Calu3 (cell line): ENCODE measurements around the gene DERL3. TPM values are rescaled to one million over a fixed set of nuclear protein-coding genes. Genes with fewer than 3 reads are reported as not detected.

ENCODE experiments used
- BruUV-seq: library from RNA; stranded (reverse); fragments of 400-500 nt; replicated peaks from 2 replicates; lab custom pipeline; 2021; lab: Mats Ljungman, UMichigan
- CTCF ChIA-PET: fragments of 300-600 bp; sonication (Branson Sonifier 250); formaldehyde crosslinking; loops from one replicate; lab custom pipeline; 2022; ENCODE audit warnings: antibody characterized with exemption; lab: Charles Lee
- DNase-seq: peaks from one replicate; pipeline ENCODE4 v3.0.0; 2022
- H3K27ac Mint-ChIP-seq: one replicate; pipeline ENCODE4 v1.8.0; 2022; ENCODE audit warnings: mixed read lengths; ENCODE audit not compliant: unreplicated experiment
- H3K27me3 Mint-ChIP-seq: one replicate; pipeline ENCODE4 v1.8.0; 2022; ENCODE audit warnings: mixed read lengths; ENCODE audit not compliant: unreplicated experiment
- H3K36me3 Mint-ChIP-seq: one replicate; pipeline ENCODE4 v1.8.0; 2022; ENCODE audit warnings: mild to moderate bottlenecking, moderate library complexity, mixed read lengths; ENCODE audit not compliant: insufficient read depth, unreplicated experiment
- H3K4me1 Mint-ChIP-seq: one replicate; pipeline ENCODE4 v1.8.0; 2022; ENCODE audit warnings: mild to moderate bottlenecking, low read depth, mixed read lengths; ENCODE audit not compliant: unreplicated experiment
- H3K4me3 Mint-ChIP-seq: one replicate; pipeline ENCODE4 v1.8.0; 2022; ENCODE audit warnings: mild to moderate bottlenecking, low read depth, moderate library complexity, mixed read lengths; ENCODE audit not compliant: unreplicated experiment
- H3K9me3 Mint-ChIP-seq: one replicate; pipeline ENCODE4 v1.8.0; 2022; ENCODE audit warnings: low read depth, mixed read lengths; ENCODE audit not compliant: unreplicated experiment
- CTCF ChIP-seq: fragments of 200-600 bp; IDR thresholded peaks from one replicate; pipeline ENCODE4 v1.8.0; 2022; ENCODE audit warnings: antibody characterized with exemption; ENCODE audit not compliant: unreplicated experiment
- intact Hi-C: fragments of 100-400 bp; cut with micrococcal nuclease; formaldehyde crosslinking; loops from one replicate; pipeline ENCODE4 v1.10.0; 2022; ENCODE audit not compliant: unreplicated experiment
- total RNA-seq: library from RNA; stranded (reverse); gene quantifications from 2 replicates; pipeline ENCODE4 v1.2.3, GENCODE V29; 2022

The DERL3 gene
- total RNA-seq, 1 experiment from 2014 or later, result 3.7 TPM

GRCh38 chr22:23818541-23818940 is 20.3 kb downstream of the DERL3 start:
- CTCF ChIA-PET, result interaction anchor here (0.6 kb wide), 1 partner anchor 80 kb away, joined by 3 read pairs; no protein-coding TSS in a partner anchor
- peaks cover 43% of the 10 kb centered on the region for H3K36me3 Mint-ChIP-seq
- H3K27ac Mint-ChIP-seq, result no peak overlapping the region

GRCh38 chr22:23817146-23817545 is 21.7 kb downstream of the DERL3 start:
- Mint-ChIP-seq H3K27ac (no peak overlapping the region), H3K9me3 (no peaks in the 10 kb centered on the region), H3K4me1 (no peaks in the 10 kb centered on the region), H3K27me3 (no peaks in the 10 kb centered on the region), H3K36me3 (peaks cover 29% of the 10 kb centered on the region), H3K4me3 (no peak overlapping the region)
- CTCF ChIA-PET, result interaction anchor here (0.6 kb wide), 1 partner anchor 713 kb away, joined by 3 read pairs; no protein-coding TSS in a partner anchor
- no peak for DNase-seq
- intact Hi-C loops, result no loop called here
- BruUV-seq, result no TSS peak
- no peak for TF ChIP-seq CTCF

More at GRCh38 chr22:23818541-23818940, 20.3 kb downstream of the DERL3 start:
- Mint-ChIP-seq H3K27me3 (no peaks in the 10 kb centered on the region), H3K4me1 (no peaks in the 10 kb centered on the region), H3K9me3 (no peaks in the 10 kb centered on the region), H3K4me3 (no peak overlapping the region)
- BruUV-seq, result no TSS peak
- intact Hi-C loops, result no loop called here
- no peak for TF ChIP-seq CTCF
- no peak for DNase-seq

GRCh38 chr22:23816156-23816976 is 22.4 kb downstream of the DERL3 start:
- Mint-ChIP-seq H3K9me3 (no peaks in the 10 kb centered on the region), H3K36me3 (peaks cover 26% of the 10 kb centered on the region), H3K4me3 (no peak overlapping the region), H3K27ac (no peak overlapping the region), H3K27me3 (no peaks in the 10 kb centered on the region), H3K4me1 (no peaks in the 10 kb centered on the region)
- DNase-seq, result no peak
- no peak for TF ChIP-seq CTCF
- CTCF ChIA-PET, result interaction anchor here (0.6 kb wide), 1 partner anchor 714 kb away, joined by 3 read pairs; no protein-coding TSS in a partner anchor
- intact Hi-C loops, result no loop called here
- no TSS peak for BruUV-seq

GRCh38 chr22:23815541-23816155 is 23.2 kb downstream of the DERL3 start:
- Mint-ChIP-seq H3K36me3 (peaks cover 30% of the 10 kb centered on the region), H3K4me1 (no peaks in the 10 kb centered on the region), H3K4me3 (no peak overlapping the region), H3K9me3 (no peaks in the 10 kb centered on the region), H3K27ac (no peak overlapping the region), H3K27me3 (no peaks in the 10 kb centered on the region)
- BruUV-seq, result no TSS peak
- CTCF ChIA-PET, result no interaction called here
- intact Hi-C loops, result no loop called here
- DNase-seq, result no peak
- TF ChIP-seq CTCF, result no peak
